Hematopoietic multipotent progenitor cell treated with erythropoietin and hydrocortisone succinate and interleukin-3 and kit ligand, for 4 days (in vitro differentiated cells): ENCODE results near the gene MMP28.
"Not testable (repeated sequence)": the region's sequence is repeated elsewhere in the genome, so short reads cannot be mapped to it uniquely, and the experiment has no call there.

Experiments
- DNase-seq: peaks from one replicate; pipeline ENCODE4 v3.0.0-alpha.2; 2015

MMP28 gene

DNA sequence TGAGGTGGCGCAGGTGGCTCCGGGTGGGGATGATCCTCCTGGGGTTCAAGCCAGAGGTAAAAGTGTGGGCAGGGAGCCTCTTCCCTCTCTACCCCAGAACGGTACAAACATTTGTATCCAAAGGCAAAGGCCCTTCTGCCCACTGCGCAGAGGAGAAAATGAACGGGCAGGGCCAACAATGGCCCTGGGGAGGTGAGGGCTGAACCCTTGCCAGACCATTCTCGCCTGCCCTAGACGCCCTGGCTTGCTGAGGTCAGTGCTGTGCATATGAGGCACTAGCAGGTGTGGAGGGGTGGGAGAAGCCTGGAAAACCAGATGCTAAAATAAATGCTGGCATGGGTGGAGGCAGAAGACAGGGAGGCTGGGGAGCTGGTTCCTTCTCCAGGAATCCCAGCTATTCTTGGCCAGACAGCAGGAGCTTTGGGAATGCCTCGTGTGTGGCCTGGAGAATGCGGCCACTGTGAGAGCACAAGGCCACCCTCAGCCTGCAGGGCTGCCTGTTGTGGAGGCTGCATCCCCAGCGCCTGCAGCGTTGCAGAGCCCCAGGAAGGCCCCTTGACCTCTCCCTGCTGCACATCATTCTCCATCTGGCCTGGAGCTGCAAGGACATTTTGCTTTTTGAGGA is 30.2 kb downstream of the MMP28 start:
- DNase-seq: no peak

DNA sequence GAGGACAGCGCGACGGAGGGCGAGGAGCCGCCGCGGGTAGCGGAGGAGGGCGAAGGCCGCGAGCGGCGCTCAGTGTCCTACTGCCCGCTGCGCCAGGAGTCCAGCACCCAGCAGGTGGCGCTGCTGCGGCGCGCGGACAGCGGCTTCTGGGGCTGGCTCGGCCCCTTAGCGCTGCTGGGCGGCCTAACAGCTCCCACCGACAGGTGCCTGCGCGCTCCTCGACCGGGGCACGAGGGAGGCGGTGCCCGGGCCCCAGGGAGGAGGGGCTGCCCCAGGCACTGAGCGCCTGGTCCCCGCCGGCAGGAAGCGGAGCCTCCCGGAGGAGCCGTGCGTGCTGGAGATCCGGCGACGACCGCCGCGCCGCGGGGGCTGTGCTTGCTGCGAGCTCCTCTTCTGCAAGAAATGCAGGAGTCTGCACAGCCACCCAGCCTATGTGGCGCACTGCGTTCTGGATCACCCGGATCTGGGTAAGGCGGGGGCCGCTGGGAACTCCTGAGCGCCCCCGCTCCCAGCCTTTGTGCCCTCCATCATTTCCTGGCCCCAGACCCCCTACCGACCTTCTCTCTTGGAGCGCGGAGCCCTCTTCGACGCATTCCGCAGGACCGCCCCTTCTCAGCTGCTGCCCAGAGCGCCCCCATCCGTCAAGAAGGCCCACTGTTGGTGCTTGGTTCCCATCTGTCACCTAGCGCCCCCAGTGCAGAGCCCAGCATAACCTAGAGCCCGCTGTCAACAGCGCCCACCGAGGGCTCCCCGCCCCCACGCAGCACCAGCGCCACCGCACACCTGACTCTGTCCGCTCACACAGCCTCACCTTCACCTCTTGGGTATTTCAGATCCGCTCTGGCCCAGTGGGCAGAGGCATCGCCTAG is 31.1 kb downstream of the MMP28 start:
- peak; percentile 96 for DNase-seq

DNA sequence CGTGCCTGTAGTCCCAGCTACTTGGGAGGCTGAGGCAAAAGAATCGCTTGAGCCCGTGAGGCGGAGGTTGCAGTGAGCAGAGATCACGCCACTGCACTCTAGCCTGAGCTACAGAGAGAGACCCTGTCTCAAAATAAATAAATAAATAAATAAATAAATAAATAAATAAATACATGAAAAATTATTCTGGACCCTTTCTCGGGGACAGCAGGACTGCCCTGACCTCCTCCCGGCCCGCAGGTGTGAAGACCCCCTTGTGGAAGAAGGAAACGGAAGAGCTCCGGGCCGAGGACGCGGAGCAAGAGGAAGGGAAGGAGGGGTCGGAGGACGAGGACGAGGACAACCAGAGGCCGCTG is 31.7 kb downstream of the MMP28 start:
- DNase-seq: no peak

DNA sequence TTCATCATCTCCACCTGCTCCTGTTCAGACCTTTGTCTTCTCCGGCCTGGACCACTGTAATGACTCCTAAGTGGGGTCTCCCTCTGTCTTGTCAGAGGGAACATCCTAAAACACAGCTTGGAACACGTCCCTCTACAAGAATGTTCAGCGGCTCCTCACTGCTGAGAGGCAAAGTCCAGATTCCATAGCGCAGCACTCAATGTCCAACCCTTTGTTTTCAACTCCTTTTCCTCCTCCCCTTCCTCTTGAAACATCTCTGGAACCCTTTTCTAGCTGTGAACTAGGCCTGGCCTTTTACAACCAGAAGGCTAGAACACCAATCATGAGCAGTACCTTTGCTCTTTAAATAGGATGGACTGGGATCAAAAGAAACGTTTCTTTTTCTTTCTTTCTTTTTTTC is 33.8 kb downstream of the MMP28 start:
- DNase-seq: no peak

- no peak for DNase-seq
Observed at GRCh38 chr17:35760587-35760986, 34.9 kb downstream of the MMP28 start, which contains the start of gene C17orf50. C17orf50 (plus strand) TSS chr17:35760887; CDS start chr17:35760942, 55 bp downstream.

- DNase-seq: no peak
Observed at GRCh38 chr17:35757243-35757642, 38.2 kb downstream of the MMP28 start.

DNA sequence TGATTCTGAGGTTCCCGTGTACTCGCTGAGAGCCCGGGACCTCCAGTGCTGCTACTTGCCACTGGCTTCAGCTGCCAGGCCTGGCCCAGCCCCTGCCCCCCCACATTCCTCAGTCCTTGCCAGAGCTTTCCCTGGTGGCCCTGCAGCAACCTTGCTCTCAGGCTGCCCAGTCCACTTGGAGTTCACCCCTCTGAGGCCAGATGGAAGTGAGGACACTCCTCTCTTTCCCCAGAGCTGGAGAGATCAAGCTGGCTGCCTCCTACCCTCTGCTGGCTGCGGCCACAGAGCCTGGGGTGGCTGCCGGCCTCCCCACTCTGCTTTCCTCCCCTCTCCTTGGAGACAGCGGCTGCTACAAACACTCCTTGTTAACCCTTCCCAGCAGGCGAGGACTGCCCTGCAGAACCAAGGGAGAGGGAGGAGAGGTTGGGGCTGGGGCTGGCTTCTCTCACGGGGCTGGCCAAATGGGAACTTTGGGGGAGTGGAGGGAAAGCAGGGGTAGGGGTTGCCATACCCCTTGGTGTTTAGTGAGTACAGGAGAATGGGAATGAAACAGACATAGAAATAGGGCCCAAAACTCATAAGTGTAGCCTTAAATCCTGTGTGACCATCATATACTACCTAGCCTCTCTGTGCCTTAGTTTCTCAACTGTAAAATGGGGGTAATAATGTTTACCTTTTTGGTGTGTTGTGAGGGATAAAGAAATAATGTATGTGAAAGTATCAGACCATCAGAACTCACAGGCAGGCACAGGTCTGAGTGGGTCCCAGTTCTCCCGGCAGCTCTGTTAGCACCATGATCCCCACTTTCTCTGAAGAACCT is 42.3 kb downstream of the MMP28 start, which contains the start of gene GAS2L2:
Gene GAS2L2, minus strand, starts transcription at position 295 of the 820 bp plus-strand sequence. CDS start 389 bp downstream, outside the sequence.
- no peak for DNase-seq

DNA sequence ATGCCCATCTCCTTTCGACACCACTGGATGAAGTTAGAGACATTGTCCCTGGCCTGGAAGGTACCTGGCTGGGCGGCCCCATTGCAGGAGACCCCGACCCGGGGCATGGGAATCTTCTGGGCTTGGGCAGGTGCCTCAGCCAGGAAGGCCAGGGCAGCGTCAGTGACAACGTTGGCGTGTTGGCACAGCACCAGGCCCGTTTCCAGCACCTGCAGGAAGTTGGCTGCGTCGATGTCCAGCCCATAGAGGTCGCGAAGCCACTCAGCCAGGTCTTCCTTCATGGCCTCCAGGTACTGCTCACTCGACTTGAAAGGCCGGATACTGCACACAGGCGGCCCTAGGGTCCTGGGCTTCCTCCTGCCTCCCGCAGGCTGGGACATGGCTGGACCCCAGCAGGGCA is 43.0 kb downstream of the MMP28 start:
- DNase-seq: no peak

- DNase-seq: not testable (repeated sequence)
Observed at GRCh38 chr17:35751541-35751940, 43.9 kb downstream of the MMP28 start.

DNA sequence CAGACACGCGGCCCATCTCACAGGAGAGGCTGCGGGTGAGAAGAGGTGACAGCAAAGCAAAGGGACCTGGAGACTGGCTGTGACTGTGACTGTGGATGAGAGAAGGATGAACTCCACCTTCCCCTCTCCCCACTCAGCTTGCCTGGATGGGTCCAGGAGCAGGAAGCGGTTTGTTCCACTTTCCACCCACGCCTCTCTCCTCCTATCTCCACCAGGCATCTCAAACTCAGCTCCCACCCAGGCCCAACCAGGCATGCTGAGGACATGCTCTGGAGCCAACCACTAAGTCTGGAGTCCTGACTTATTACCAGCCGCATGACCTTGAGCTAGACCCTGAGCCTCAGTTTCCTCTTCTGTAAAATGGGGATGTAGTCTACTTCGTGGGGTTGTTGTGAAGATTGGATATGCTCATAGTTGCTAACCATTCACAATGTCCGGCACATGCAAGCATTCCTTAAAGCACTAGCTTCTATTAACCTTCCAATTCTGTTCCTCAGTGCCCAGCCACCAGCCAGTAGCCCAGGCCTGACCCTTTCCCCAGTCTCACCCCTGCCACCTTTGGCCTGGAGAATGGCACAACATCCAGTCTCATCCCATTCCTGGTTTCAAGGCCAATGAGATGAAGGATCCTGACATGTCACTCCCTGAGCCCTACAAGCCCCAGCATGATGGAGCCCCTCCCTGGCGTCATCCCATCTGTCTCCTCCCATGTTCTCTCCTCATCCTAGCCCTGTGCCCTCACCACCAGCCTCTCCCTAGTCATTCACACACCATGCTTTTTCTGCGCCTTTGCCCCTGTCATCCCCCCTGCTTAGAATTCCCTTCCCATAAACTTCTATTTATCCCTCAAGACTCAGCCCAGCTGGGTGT is 44.7 kb downstream of the MMP28 start:
- peak; percentile 43 for DNase-seq

- DNase-seq: peak; percentile 72
Observed at GRCh38 chr17:35749560-35750412, 45.7 kb downstream of the MMP28 start.

GRCh38 chr17:35748979-35749378 is 46.5 kb downstream of the MMP28 start:
- DNase-seq: no peak

- peak; percentile 81 for DNase-seq
Observed at GRCh38 chr17:35748341-35748841, 47.0 kb downstream of the MMP28 start.

- peak; percentile 92 for DNase-seq
Observed at GRCh38 chr17:35747540-35748017, 47.9 kb downstream of the MMP28 start.

DNA sequence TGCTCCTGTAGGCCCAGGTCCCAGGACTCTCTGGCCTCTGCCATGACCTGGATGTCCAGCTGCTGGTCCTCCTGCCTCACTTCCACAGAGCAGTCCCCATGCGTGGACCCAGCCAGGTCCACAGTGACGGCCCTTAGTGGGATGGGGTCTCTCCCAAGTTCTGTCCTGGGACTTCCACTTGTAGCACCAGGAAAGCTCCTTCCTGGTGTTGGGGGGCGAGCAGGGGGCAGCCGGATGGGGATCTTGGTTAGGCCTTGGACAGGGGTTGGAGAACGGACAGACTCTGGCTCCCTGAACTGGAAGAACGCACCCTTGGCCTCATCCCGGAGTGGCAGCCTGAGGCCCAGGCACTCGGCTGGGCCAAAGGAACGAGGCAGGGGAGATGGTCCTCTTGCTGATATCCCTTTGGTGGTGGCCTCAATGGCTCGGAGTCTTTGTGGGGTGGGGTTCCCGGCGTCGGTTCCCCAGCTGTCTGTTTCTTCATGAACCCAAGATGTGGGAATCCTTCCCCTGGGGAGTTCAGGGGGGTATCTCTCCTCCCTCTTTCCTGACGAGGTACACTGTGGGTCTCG is 49.6 kb downstream of the MMP28 start:
- DNase-seq: no peak

GRCh38 chr17:35745246-35745645 is 50.2 kb downstream of the MMP28 start:
- no peak for DNase-seq

DNA sequence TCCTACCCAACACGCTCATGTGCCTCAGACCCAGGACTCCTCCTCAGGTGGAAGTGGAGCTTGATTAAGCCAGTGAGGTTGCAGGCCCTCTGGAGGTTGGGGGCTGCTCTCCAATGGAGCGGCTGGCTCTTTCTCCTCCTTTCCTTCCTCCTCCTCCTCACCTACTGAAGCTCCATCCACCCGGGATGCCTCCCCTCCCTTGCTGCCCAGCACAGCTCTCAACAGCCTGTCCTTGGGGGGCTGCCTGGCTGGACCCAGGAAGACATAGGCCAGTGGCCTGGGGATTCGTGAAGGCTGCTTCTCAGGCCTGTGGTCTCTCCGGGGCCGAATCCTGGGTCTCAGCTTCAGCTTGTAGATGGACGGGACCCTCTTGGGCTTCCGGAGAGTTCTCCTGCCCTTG is 50.6 kb downstream of the MMP28 start:
- DNase-seq: no peak

- peak; percentile 83 for DNase-seq
Observed at GRCh38 chr17:35743626-35744328, 51.7 kb downstream of the MMP28 start.

DNA sequence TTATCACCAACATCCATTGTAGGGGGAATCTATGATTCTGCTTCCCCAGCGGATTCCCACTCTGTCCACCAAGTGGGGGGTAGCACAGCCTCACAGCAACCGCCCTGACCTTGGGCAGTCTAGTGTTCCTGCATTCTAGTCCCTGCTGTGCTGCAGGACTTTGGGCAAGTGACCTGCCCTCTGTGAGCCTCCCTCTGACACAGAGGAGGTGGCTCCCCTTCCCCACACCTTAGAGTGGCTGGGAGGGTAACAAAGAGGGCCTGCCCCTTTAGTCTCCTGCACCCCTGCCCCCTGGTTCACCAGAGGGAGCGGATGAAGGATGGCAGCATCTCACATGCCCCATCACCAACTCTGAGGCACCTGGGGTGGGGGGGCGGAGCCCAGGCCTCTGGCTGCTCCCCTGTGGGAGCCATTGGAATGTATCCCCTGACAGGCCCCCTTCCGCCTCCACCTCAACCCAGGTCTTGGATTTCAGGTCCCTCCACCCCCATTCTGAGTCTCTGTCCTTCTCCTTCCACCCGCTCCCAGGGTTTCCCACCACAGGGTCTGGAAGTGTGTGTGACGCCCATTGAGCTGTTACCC is 52.5 kb downstream of the MMP28 start:
- DNase-seq: no peak

- DNase-seq: no peak
Observed at GRCh38 chr17:35742496-35742895, 52.9 kb downstream of the MMP28 start.
